ENCODE measurements around the gene MLEC.

MLEC gene, protein sequence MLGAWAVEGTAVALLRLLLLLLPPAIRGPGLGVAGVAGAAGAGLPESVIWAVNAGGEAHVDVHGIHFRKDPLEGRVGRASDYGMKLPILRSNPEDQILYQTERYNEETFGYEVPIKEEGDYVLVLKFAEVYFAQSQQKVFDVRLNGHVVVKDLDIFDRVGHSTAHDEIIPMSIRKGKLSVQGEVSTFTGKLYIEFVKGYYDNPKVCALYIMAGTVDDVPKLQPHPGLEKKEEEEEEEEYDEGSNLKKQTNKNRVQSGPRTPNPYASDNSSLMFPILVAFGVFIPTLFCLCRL

DNA sequence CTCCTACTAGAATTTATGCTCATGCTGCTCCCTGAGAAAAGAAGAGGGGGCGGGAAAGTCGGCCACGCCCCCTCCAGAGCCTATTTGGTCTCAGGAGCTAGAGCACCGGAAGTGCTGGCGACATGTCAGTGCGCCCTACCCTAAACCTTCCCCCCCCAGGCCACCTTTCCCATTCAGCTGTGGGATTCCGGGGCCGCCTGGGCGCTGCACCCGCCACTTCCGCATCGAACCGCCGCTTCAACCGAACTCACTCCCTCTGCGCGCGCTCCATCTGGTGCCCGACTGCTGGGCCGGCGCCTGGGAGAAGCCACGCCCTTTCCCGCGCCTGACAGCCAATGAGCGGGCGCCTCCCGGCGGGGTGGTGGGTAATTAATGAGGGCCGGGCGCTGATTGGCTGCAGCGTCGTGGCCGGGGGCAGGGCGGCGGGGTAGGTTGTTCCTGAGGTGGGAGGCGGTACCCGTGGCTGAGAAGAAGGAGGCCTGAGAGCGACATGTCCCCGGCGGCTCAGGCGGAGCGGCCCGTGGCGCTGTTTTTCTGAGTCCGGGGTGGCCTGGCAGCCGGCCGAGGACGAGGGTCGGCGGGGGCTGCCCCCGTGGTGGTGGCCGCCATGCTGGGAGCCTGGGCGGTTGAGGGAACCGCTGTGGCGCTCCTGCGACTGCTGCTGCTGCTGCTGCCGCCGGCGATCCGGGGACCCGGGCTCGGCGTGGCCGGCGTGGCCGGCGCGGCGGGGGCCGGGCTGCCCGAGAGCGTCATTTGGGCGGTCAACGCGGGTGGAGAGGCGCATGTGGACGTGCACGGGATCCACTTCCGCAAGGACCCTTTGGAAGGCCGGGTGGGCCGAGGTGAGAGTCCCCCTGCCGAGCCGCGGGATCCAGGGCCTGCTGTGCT, at the start of gene MLEC:
TSS of gene MLEC (plus strand) at position 460 of the 888 bp plus-strand sequence. CDS start at position 608, 148 bp downstream.
- peak; percentile 97 to 99 (median 98) for DNase-seq (ENCODE audit: low read depth in 3 of 3)

GRCh38 chr12:120639771-120640721, 46.9 kb upstream of the MLEC start, which contains the start of gene CABP1:
Gene CABP1 (plus strand): TSS chr12:120640626. CDS start chr12:120640686, 60 bp downstream.
- DNase-seq (ENCODE audit: low read depth in 3 of 3), result peak in 2 of 3 donors; percentile 35 to 67

DNA sequence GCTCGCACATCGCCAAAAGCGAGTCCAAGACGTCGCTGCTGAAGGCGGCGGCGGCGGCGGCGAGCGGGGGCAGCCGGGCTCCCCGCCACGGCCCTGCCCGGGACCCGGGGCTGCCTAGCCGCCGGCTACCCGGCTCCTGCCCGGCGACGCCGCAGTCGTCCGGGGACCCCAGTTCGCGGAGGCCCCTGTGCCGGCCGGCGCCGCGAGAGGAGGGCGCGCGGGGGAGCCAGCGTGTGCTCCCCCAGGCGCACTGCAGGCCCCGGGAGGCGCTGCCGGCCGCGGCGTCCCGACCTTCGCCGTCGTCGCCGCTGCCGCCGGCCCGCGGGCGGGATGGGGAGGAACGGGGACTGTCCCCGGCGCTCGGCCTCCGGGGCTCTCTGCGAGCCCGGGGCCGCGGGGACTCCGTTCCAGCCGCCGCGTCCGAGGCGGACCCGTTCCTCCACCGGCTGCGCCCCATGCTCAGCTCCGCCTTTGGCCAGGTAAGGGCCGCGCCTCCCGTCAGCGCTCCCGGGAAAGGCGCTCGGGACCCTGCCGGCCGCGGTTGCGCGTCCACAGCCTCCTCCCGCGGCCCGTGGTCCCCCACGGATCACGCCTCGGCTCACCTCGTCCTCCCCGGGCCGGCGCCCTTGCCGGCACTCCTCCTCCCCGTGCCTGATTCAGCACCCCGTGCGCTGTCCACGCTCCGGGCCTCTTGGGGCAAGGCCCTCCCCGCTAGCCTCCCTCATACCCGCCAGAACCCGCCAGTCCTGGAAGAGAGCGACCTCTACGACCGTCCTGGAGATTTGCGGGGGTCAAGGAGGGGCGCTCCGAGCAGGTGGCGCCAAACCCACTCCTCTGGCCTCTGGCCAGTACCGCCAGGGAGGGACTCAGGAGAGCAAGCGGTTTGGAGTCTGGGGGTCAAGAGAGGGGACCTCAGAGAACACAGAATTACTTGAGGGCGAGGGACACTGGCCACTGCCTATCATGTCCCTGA, 45.8 kb upstream of the MLEC start:
- peak in 1 of 3 donors; percentile 18 for DNase-seq (ENCODE audit: low read depth in 3 of 3)

- DNase-seq (ENCODE audit: low read depth in 3 of 3), result no peak
These were observed 44.8 kb upstream of the MLEC start for GRCh38 chr12:120642121-120642520.

DNA sequence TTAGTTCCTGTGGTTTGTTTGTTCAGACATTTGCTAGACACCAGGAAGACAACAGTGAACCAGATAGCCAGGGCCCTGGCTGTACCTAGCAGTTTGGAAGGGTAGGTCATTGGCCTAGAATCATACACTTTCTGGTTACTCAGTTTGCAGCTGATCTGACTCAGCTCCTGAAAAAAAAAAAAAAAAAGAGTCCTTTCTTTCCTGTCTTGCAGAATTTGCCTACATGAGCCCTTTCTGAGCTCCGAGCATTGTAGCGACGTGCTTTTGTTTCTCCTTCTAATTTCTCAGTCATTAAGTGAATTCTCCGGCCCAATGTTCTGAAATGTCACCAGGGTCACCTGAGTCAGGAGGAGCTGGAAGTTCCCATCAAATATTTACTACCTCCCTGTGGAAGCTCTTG, 44.1 kb upstream of the MLEC start:
- no peak for DNase-seq (ENCODE audit: low read depth in 3 of 3)

DNA sequence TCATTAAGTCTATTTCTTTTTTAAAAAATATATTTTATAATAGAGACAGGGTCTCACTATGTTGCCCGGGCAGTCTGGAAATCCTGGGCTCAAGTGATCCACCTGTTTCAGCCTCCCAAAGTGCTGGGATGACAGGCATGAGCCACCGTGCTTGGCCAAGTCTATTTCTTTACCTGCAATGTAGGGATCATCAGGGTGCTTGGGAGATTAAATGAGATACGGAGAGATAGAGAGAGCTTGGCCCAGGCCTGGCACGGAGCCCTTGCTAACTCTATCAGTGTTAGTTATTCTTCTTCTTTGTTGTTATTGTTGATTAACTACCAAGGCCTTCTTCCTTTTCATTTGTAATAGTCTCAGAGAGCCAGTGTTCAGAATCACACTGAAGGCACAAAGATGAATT, 43.4 kb upstream of the MLEC start:
- no peak for DNase-seq (ENCODE audit: low read depth in 3 of 3)

DNA sequence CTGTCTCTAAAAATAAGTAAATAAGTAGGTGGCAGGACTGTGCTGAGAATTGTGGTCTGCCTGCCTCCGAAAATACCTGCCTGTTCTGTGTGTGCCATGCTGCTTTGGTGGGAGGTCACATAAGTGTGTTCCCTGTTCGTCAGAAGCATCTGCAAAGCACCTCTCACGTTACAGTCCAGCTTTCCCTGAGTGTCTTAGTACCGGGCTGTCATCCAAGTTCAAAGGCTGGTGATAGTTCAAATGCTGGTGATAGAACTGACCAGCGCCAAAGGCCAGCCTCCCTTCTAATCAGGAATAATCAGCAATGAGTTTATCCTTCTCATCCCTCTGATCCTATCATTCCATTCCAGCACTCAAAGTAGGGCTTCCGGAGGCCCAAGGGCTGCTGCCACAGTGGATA, 40.9 kb upstream of the MLEC start:
- no peak for DNase-seq (ENCODE audit: low read depth in 3 of 3)

GRCh38 chr12:120647375-120647755, 39.6 kb upstream of the MLEC start:
- no peak for DNase-seq (ENCODE audit: low read depth in 3 of 3)

- DNase-seq (ENCODE audit: low read depth in 3 of 3), result no peak
These were observed 37.3 kb upstream of the MLEC start for GRCh38 chr12:120649442-120650232.

DNA sequence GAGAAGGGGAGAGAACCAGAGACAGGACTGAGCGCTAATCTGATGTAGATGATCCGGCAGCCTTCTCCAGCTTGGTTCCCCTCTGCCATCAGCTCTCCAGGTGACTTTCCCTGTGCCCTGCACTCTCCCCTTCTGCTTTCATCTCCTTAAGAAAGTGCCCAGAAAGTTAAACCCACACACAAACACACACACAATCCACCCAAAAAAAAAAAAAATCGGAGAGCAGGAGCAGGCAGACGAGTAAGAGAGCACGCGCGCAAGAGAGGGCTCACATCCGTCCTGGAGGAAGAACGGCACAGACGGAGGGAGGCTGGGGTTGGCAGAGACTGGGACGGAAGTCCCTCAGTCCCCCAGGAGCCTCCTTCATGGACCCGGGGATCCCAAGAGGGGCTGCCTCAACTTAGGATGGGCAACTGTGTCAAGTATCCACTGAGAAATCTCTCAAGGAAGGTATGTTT, 36.7 kb upstream of the MLEC start:
- no peak for DNase-seq (ENCODE audit: low read depth in 3 of 3)

DNA sequence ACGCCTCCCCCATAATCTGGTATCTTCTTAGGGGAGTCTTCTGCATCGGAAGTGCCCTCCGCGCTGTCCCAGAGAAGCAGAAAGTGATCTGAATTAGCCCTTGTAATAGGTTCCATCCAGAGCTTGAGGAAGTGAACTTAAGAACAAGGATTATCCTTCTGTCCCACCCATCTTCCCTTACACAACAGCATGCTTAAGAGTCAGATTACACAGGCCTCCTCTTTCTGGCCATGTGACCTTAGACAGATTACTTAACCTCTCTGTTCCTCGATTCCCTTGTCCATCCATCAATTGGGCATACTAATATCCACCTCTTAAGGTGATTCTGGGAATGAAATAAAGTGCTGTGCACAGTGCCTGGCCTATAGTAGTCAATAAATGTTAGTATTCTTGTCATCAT, 35.1 kb upstream of the MLEC start:
- no peak for DNase-seq (ENCODE audit: low read depth in 3 of 3)

- DNase-seq (ENCODE audit: low read depth in 3 of 3), result no peak
These were observed 34.1 kb upstream of the MLEC start for GRCh38 chr12:120652656-120653435.

DNA sequence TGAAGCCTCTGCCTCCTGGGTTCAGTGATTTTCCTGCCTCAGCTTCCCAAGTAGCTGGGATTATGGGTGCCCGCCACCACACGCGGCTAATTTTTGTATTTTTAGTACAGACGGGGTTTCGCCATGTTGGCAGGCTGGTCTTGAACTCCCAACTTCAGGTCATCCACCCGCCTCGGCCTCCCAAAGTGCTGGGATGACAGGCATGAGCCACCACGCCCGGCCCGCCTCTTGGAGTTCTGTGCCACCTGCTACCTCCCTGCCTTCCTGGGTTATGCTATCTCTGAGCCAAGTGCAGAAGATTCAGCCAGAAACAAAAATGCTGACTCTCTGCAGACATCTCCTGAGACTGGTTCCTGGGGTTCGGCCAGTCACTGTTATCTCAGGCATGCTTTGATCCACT, 33.3 kb upstream of the MLEC start:
- DNase-seq (ENCODE audit: low read depth in 3 of 3), result no peak

GRCh38 chr12:120654656-120655055, 32.3 kb upstream of the MLEC start:
- no peak for DNase-seq (ENCODE audit: low read depth in 3 of 3)

DNA sequence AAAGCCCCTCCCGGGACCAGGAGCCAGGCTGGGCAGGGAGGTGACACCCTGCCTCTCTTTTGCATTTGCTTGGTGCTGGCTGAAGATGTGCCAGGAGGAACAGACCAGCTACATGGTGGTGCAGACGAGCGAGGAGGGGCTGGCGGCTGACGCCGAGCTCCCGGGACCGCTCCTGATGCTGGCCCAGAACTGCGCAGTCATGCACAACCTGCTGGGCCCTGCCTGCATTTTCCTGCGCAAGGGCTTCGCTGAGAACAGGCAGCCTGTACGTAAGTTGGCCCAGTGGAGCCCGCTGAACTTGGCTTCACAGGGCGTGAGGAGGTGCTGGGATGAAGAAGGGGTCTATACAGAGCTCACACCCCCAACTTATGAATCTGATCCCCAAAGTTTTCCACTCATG, 30.9 kb upstream of the MLEC start:
- DNase-seq (ENCODE audit: low read depth in 3 of 3), result no peak

DNA sequence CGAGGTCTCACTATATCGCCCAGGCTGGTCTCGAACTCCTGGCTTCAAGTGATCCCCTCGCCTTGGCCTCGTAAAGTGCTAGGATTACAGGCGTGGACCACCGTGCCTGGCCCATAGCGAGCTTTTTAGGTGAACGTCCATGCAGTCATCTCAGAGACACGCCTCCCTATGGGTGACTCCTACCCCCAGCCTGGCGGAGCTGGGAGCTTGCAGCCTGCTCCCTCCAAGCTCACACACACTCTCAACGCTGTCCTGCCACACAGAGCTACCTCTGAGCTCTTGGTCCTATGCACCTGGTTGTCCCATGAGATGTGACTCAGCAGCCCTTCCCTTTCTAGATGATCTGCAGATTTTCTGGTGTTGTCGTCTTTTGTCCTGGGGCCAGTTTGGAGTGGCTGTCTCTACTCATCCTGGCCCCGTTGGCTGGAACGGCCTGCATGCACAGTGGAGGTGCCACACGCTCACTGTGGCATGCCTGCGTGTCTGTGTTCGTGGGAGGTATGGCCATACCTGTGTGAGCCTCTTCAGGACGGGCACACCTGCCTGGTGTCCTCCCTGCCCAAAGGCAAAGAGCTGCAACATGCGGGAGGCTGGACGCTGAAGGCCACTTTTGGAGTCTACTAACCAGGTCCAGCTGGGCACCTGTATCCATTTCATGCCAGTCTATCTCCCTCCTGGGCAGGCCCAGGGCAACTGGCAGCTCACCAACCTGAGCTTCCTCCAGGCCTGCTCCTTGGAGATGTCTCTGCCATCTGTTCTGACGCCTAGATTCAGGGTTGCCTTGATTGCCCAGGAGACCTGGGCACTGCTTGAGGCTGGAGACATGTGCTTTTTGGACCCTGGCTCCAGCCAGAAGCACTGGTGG, 28.4 kb upstream of the MLEC start:
- DNase-seq (ENCODE audit: low read depth in 3 of 3), result no peak

DNA sequence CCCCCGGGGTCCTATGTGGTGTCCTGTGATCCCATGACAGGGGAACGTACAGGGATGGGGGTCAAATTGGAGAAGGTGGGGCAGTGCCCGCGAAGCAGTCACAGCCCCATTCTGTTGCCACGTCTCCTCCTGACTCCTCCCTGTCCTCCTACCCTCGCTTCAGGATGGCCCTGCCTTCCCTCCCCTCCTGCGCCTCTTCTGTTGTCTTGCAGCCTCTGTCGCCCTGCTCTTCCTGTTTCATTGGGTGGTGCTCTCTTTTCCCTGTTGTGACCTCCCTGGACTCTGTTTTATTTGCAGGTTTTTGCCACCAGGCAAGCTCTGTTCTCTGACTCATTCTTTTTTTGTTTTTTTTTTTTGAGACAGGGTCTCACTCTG, 27.8 kb upstream of the MLEC start:
- no peak for DNase-seq (ENCODE audit: low read depth in 3 of 3)

- DNase-seq (ENCODE audit: low read depth in 3 of 3), result no peak
These were observed 25.5 kb upstream of the MLEC start for GRCh38 chr12:120661432-120661831.

Measured in stimulated activated CD4-positive, alpha-beta T cell treated with anti-CD3 and anti-CD28 coated beads, TNF-alpha, amount 100 ng/mL, for 48 hours (primary cell).